Astrocyte of the hippocampus (primary cell): ENCODE measurements around the gene FIGN.

Experiments used
- DNase-seq: peaks from one replicate; pipeline ENCODE4 v3.0.0; 2011; ENCODE audit warnings: low read depth, low spot score

The FIGN gene

GRCh38 chr2:163665817-163666216, 70.0 kb downstream of the FIGN start:
- DNase-seq: no peak

- no peak for DNase-seq
These were observed 70.8 kb downstream of the FIGN start for GRCh38 chr2:163665051-163665450.

GRCh38 chr2:163664610-163665009, 71.2 kb downstream of the FIGN start:
- peak; percentile 80 for DNase-seq

- peak; percentile 77 for DNase-seq
These were observed 73.5 kb downstream of the FIGN start for GRCh38 chr2:163662141-163662780.

GRCh38 chr2:163659224-163659623, 76.6 kb downstream of the FIGN start:
- peak; percentile 51 for DNase-seq

- DNase-seq: no peak
These were observed 77.3 kb downstream of the FIGN start for GRCh38 chr2:163658556-163658955.

DNA sequence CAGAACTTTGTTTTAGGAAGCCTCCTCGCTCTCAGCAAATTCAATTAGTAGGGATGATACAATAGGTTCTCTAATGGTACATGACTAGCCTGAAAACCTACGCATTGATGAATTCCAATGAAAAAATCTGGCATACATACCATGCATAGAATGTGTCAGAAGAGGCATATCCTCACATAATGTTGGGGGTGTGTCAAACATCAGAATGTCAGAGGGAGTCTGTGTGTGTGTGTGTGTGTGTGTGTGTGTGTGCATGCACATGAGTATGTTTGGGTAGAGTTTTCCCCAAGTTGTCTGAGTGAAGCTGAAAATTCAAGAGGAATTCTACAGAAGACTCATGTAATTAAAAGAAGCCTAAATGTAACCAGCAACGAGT, 78.5 kb downstream of the FIGN start:
- peak; percentile 46 for DNase-seq

DNA sequence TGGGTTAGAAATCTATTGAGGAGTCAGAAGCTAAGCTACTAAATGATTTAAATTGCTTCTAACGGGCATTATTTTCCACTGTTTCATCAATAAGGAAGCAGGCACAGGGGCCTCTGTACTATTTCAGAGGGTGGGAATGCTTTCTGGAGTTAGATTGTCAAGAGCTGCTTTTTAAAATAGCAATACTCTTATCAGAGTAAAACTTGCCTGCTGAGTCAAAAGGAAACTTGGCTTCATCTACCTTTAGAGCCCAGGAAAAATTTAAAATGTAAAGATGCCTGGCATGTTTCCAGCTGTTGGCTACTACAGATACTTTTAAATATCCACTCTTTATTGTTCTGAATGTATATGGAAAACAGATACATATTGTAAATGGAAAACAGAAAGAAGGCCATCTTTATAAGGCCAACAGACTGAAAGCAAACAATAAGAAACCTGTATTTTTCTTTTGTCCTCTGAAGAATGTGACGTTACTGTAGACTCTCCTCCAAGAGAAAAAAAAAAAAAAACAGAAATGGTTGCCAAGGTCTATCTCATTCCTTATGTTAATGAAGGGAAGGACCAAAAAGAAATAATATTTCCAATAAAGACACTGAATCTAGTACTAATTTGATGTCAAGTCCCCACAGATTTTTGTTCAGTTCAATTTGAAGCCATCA, 79.1 kb downstream of the FIGN start:
- peak; percentile 58 for DNase-seq

GRCh38 chr2:163655667-163656066, 80.1 kb downstream of the FIGN start:
- no peak for DNase-seq

DNA sequence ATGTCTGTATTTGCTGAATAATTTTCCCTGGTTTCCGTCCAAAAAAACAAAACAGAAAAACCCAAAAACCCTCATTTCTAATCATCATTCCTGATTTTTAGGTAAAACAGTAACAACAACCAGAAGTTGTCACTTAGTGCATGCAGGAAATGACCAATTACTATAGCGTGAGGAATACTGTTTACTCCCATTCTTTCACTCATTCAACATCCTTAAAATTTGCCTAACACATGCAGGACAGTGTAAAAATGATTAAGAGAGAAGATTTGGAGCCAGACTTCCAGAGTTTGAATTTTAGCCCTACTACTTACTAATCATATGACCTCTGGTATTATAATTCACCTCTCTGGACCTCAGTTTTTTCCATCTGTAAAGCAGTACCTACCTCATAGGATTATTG, 83.1 kb downstream of the FIGN start:
- no peak for DNase-seq

- no peak for DNase-seq
These were observed 86.7 kb downstream of the FIGN start for GRCh38 chr2:163649080-163649479.

DNA sequence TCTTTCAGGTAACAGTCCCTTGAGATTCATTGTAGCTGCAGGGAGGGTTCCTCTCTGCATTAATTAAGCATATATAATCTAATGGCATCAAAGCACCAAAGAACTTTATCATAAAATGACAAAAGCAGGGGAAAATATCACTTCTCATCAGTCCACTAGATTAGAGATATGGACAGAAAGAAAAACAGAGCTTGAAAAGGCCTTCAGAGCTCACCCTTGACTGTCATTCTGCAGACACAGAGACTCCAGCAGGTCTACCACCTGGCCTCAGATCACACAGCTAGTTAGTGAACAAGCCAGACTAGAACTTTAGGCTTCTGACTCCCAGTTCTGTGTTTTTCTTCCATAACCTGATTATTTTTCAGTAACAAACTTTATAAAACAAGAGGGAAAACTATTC, 88.5 kb downstream of the FIGN start:
- DNase-seq: no peak

DNA sequence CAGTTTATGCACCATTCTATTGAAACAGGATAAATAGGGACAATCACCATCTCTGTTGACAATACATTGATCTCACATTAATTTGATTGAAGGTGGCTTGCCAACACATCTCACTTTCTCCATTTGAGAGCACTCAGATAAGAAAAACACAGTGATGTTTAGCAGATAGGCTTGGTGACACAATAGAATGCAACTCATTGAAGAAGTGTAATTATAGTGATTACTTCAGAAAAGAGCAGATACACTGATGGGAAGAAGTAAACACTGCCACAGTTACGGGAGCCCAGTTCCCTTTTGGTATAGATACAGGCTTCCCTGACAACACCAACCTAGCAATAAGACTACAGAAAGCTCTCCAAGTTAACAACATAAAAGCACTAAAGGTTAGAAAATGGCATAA, 89.1 kb downstream of the FIGN start:
- no peak for DNase-seq

GRCh38 chr2:163644238-163644637, 91.6 kb downstream of the FIGN start:
- DNase-seq: peak; percentile 71

- DNase-seq: peak; percentile 40
These were observed 93.8 kb downstream of the FIGN start for GRCh38 chr2:163641986-163642385.

GRCh38 chr2:163640542-163641193, 95.1 kb downstream of the FIGN start:
- DNase-seq: no peak

DNA sequence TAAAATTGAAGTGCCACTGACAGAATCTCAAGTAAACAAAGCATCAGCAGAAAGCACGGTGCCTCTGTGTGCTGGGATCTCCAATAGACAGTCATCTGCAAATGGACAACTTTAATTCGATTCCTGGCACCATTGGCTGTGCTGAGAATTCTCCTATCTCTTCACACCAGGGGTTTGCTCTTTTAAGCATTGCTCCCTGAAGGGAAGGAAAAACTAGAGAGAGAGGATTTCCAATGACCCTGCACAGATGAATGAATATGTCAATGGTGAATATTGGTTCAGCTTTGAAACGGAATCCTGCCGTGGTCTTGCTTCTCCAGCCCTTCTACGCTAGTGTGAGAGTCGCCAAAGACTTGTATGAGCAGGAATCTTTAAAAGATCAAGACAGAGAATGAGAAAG, 97.9 kb downstream of the FIGN start:
- DNase-seq: no peak

GRCh38 chr2:163633291-163633690, 102.5 kb downstream of the FIGN start:
- no peak for DNase-seq

DNA sequence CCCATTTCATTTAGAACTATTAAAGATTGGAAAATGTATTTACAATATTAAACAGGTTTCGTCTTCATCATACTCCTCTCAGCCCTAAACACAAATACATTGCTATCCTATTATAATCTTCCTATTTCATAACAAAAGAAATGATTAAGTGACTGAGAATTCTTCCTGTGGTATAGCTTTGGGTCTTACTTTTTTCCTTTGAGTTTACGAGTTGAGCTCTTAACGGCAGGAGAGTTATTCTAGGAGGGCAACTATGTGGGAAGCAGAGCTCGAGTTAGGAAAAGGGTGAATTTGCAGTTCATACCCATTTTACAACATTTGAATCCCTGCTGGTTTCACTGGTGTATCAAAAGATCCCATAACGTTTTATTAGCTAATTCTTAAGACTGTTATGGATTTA, 105.0 kb downstream of the FIGN start:
- DNase-seq: no peak

DNA sequence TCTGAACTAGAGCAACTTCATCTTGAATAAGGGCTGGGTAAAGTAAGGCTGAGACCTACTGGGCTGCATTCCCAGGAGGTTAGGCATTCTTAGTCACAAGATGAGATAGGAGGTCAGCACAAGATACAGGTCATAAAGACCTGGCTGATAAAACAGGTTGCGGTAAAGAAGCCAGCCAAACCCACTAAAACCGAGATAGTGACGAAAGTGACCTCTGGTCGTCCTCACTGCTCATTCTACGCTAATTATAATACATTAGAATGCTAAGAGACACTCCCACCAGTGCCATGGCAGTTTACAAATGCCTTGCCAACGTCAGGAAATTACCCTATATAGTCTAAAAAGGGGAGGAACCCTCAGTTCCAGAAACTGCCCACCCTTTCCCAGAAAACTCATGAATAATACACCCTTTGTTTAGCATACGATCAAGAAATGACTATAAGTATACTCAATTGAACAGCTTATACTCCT, 109.1 kb downstream of the FIGN start:
- DNase-seq: peak; percentile 81

DNA sequence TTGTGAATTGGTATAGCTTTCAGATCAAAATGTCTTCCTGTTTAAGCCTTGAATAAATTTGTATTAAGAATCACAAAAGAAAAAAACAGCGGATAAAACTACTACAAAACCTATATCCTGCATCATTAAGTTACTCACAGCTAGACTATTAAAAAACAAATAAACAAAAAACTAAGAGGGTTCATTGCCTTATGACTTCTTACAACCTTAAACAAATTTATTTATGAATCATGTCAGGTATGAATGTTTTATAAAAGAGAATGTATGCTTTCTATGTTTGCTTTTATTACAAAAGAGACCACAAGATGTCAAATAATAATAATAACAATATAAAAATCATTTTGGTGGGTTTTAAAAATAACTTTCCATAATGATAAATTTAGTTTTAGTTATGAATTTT, 109.6 kb downstream of the FIGN start:
- DNase-seq: no peak

DNA sequence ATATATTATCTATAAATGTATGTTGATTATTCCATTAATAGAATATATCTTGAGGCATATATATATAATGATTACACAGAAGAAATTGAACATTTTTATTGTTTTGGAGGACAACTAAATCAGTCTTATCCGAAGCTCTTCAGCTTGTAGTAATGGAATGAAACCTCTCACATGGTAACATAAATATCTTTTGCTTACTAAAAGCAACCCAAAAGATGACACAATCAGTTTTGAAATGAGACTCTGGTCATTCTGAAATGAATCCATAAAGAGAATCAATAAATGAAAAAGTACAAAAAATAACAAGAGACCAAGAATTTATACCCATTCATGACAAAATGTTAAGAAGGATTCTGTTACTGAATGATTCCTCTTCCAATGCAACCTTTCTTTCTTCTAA, 110.2 kb downstream of the FIGN start:
- DNase-seq: no peak

GRCh38 chr2:163621445-163622004, 114.3 kb downstream of the FIGN start:
- no peak for DNase-seq
